Measurements from ENCODE around the gene CZIB. TPM values are rescaled to one million over a fixed set of nuclear protein-coding genes. Genes with fewer than 3 reads are reported as not detected.
"Not testable (repeated sequence)": the region's sequence is repeated elsewhere in the genome, so short reads cannot be mapped to it uniquely, and the experiment has no call there.

Gene CZIB
- polyA plus RNA-seq, 3 donors from 2014 or later: 70.8 to 126 (median 84.2) TPM

- H3K27ac Mint-ChIP-seq: no peak overlapping the region
- no peaks in the 10 kb centered on the region for H3K4me1 Mint-ChIP-seq
- no peak for DNase-seq
- no peak overlapping the region for H3K4me3 Mint-ChIP-seq
- no peaks in the 10 kb centered on the region for H3K9me3 Mint-ChIP-seq
- H3K36me3 Mint-ChIP-seq: no peaks in the 10 kb centered on the region
- peaks cover 0 to 3% (median 0%) of the 10 kb centered on the region in 3 donors for H3K27me3 Mint-ChIP-seq (ENCODE audit: low read depth in 3 of 3)
These were observed 30.2 kb downstream of the CZIB start for GRCh38 chr1:53190210-53190611.

- Mint-ChIP-seq H3K27me3 (ENCODE audit: low read depth in 3 of 3) (peaks cover 0 to 3% (median 0%) of the 10 kb centered on the region in 3 donors), H3K9me3 (no peaks in the 10 kb centered on the region), H3K27ac (peak overlapping the region in 1 of 6 donors; percentile 7), H3K4me3 (no peak overlapping the region), H3K4me1 (no peaks in the 10 kb centered on the region), H3K36me3 (no peaks in the 10 kb centered on the region)
- no peak for DNase-seq
These were observed 31.4 kb downstream of the CZIB start for GRCh38 chr1:53189061-53189460.

GRCh38 chr1:53188099-53188498 is 32.3 kb downstream of the CZIB start:
- Mint-ChIP-seq H3K4me1 (no peaks in the 10 kb centered on the region), H3K36me3 (no peaks in the 10 kb centered on the region), H3K27ac (no peak overlapping the region), H3K4me3 (no peak overlapping the region), H3K27me3 (ENCODE audit: low read depth in 3 of 3) (peaks cover 0 to 3% (median 0%) of the 10 kb centered on the region in 3 donors), H3K9me3 (no peaks in the 10 kb centered on the region)
- no peak for DNase-seq

- H3K27ac Mint-ChIP-seq: no peak overlapping the region
- no peak overlapping the region for H3K4me3 Mint-ChIP-seq
- H3K9me3 Mint-ChIP-seq: no peaks in the 10 kb centered on the region
These were observed 33.0 kb downstream of the CZIB start for GRCh38 chr1:53187401-53187800.

GRCh38 chr1:53186533-53186932 is 33.9 kb downstream of the CZIB start:
- no peaks in the 10 kb centered on the region for H3K9me3 Mint-ChIP-seq
- H3K36me3 Mint-ChIP-seq: no peaks in the 10 kb centered on the region
- H3K4me1 Mint-ChIP-seq: no peaks in the 10 kb centered on the region
- no peak overlapping the region for H3K27ac Mint-ChIP-seq
- DNase-seq: no peak
- no peak overlapping the region for H3K4me3 Mint-ChIP-seq
- peaks cover 0 to 3% (median 0%) of the 10 kb centered on the region in 3 donors for H3K27me3 Mint-ChIP-seq (ENCODE audit: low read depth in 3 of 3)

More at GRCh38 chr1:53187401-53187800, 33.0 kb downstream of the CZIB start:
- no peaks in the 10 kb centered on the region for H3K36me3 Mint-ChIP-seq
- peaks cover 0 to 3% (median 0%) of the 10 kb centered on the region in 3 donors for H3K27me3 Mint-ChIP-seq (ENCODE audit: low read depth in 3 of 3)
- no peaks in the 10 kb centered on the region for H3K4me1 Mint-ChIP-seq
- DNase-seq: no peak

- H3K4me3 Mint-ChIP-seq; H3K27ac Mint-ChIP-seq; H3K4me1 Mint-ChIP-seq; H3K9me3 Mint-ChIP-seq; DNase-seq; H3K36me3 Mint-ChIP-seq; H3K27me3 Mint-ChIP-seq (ENCODE audit: low read depth in 3 of 3): not testable (repeated sequence)
These were observed 34.5 kb downstream of the CZIB start for GRCh38 chr1:53185955-53186297.

- H3K4me3 Mint-ChIP-seq: no peak overlapping the region
- no peaks in the 10 kb centered on the region for H3K36me3 Mint-ChIP-seq
- H3K27me3 Mint-ChIP-seq (ENCODE audit: low read depth in 3 of 3): peaks cover 0 to 5% (median 0%) of the 10 kb centered on the region in 3 donors
- no peaks in the 10 kb centered on the region for H3K9me3 Mint-ChIP-seq
- no peak for DNase-seq
- peaks cover 0 to 4% of the 10 kb centered on the region in 2 donors for H3K4me1 Mint-ChIP-seq
- H3K27ac Mint-ChIP-seq: no peak overlapping the region
These were observed 37.1 kb downstream of the CZIB start for GRCh38 chr1:53183095-53183990.

- no peaks in the 10 kb centered on the region for H3K9me3 Mint-ChIP-seq
- peaks cover 0 to 5% (median 1%) of the 10 kb centered on the region in 3 donors for H3K27me3 Mint-ChIP-seq (ENCODE audit: low read depth in 3 of 3)
- no peaks in the 10 kb centered on the region for H3K36me3 Mint-ChIP-seq
- no peak overlapping the region for H3K27ac Mint-ChIP-seq
- peaks cover 0 to 4% of the 10 kb centered on the region in 2 donors for H3K4me1 Mint-ChIP-seq
- no peak for DNase-seq
- no peak overlapping the region for H3K4me3 Mint-ChIP-seq
These were observed 37.7 kb downstream of the CZIB start for GRCh38 chr1:53182716-53183094.

GRCh38 chr1:53182111-53182593 is 38.3 kb downstream of the CZIB start:
- Mint-ChIP-seq H3K27ac (no peak overlapping the region), H3K4me3 (no peak overlapping the region), H3K36me3 (no peaks in the 10 kb centered on the region), H3K9me3 (no peaks in the 10 kb centered on the region), H3K27me3 (ENCODE audit: low read depth in 3 of 3) (peaks cover 1 to 5% (median 3%) of the 10 kb centered on the region in 3 donors), H3K4me1 (peaks cover 0 to 4% of the 10 kb centered on the region in 2 donors)
- peak; percentile 68 to 79 (median 70) for DNase-seq

GRCh38 chr1:53180951-53181350 is 39.5 kb downstream of the CZIB start:
- H3K27me3 Mint-ChIP-seq (ENCODE audit: low read depth in 3 of 3): peaks cover 1 to 3% (median 2%) of the 10 kb centered on the region in 3 donors
- H3K4me1 Mint-ChIP-seq: peaks cover 0 to 4% of the 10 kb centered on the region in 2 donors
- H3K4me3 Mint-ChIP-seq: peak overlapping the region in 1 of 5 donors; percentile 18
- H3K36me3 Mint-ChIP-seq: no peaks in the 10 kb centered on the region
- H3K9me3 Mint-ChIP-seq: no peaks in the 10 kb centered on the region
- DNase-seq: no peak
- no peak overlapping the region for H3K27ac Mint-ChIP-seq

- Mint-ChIP-seq H3K27me3 (ENCODE audit: low read depth in 3 of 3) (peaks cover 2 to 5% (median 3%) of the 10 kb centered on the region in 3 donors), H3K4me1 (peaks cover 0 to 4% of the 10 kb centered on the region in 2 donors), H3K27ac (peak overlapping the region in 1 of 6 donors; percentile 38), H3K4me3 (no peak overlapping the region), H3K36me3 (no peaks in the 10 kb centered on the region), H3K9me3 (peaks cover 0 to 1% (median 0%) of the 10 kb centered on the region in 6 donors)
- DNase-seq: no peak
These were observed 40.2 kb downstream of the CZIB start for GRCh38 chr1:53180226-53180625.

- H3K27ac Mint-ChIP-seq: peak overlapping the region in 2 of 6 donors; percentile 2 to 51
- no peak for DNase-seq
- peaks cover 0 to 1% (median 0%) of the 10 kb centered on the region in 6 donors for H3K9me3 Mint-ChIP-seq
- H3K27me3 Mint-ChIP-seq (ENCODE audit: low read depth in 3 of 3): peaks cover 2 to 8% (median 5%) of the 10 kb centered on the region in 3 donors
- H3K4me3 Mint-ChIP-seq: no peak overlapping the region
- peaks cover 11 to 17% of the 10 kb centered on the region in 2 donors for H3K4me1 Mint-ChIP-seq
- H3K36me3 Mint-ChIP-seq: no peaks in the 10 kb centered on the region
These were observed 43.8 kb downstream of the CZIB start for GRCh38 chr1:53176452-53177208.

- peaks cover 19% of the 10 kb centered on the region in 2 donors for H3K4me1 Mint-ChIP-seq
- peak overlapping the region in 2 of 6 donors; percentile 2 to 51 for H3K27ac Mint-ChIP-seq
- peaks cover 2 to 8% (median 5%) of the 10 kb centered on the region in 3 donors for H3K27me3 Mint-ChIP-seq (ENCODE audit: low read depth in 3 of 3)
- H3K9me3 Mint-ChIP-seq: peaks cover 0 to 1% (median 0%) of the 10 kb centered on the region in 6 donors
- H3K36me3 Mint-ChIP-seq: no peaks in the 10 kb centered on the region
- no peak for DNase-seq
- no peak overlapping the region for H3K4me3 Mint-ChIP-seq
These were observed 45.2 kb downstream of the CZIB start for GRCh38 chr1:53174971-53175913.
